ENCODE measurements around the gene DEDD2. TPM values are rescaled to one million over a fixed set of nuclear protein-coding genes. Genes with fewer than 3 reads are reported as not detected.
"Not testable (repeated sequence)": the region's sequence is repeated elsewhere in the genome, so short reads cannot be mapped to it uniquely, and the experiment has no call there.

Gene DEDD2
- 100 to 1,000 TPM in 1 of 6 donors, 10 to 100 TPM in 5; 38.6 to 154 (median 51.2) TPM for total RNA-seq

DNA sequence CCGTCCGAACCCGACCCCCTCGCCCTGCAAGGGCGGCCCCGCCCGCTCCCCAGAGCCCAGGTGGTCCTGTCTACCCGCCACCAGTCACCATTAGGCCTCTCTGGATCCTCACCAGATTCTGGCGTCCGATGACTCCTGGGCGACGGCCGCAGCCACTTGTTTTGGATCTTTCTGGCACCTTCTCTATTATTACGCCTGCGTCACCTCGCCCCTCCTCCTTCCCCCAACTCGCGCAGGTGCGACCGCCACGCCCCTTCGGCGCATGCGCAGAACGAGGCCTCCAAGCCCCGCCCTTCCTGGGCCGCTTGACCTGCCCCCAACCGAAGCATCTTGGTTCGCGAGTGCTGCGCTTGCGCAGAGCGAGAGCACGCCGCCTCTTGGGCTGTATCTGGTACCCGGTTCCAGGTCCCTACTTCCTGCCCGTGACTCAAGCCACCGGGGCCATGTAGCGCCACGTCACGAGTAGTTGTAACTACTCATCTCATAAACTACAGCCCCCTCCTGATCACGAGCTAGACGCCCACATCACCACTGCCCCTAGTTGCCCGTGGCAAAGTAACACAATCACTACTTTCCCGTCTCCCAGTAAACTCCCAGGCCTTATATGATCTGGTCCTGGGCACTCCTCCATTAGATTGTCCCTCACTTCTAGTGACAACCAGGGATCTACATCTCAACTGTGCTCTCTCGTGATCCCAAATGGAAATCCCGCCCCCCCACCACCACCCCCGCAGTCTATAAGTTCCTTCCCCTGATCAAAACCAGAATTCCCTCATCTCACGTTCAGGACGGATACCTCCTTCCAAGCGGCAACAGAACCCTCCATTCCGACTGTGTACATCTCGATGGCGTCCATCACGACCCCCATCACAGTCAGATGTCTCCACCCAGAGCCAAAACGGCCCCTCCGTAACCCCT lies at the start of gene DEDD2:
Gene DEDD2, minus strand, starts transcription at position 158 of the 918 bp plus-strand sequence. CDS start 670 bp downstream, outside the sequence.
- Histone ChIP-seq H3K27me3 (no peaks in the 10 kb centered on the region), H3K4me3 (peak within 1 kb of the TSS; percentile 67 to 91 (median 72)), H3K9me3 (no peaks in the 10 kb centered on the region), H3K27ac (peak within 1 kb of the TSS; percentile 84 to 97 (median 92)), H3K36me3 (peaks cover 6 to 23% (median 10%) of the 10 kb centered on the region in 4 donors), H3K4me1 (peaks cover 31 to 67% (median 52%) of the 10 kb centered on the region in 4 donors)
- WGBS, 2 donors, result 18 to 33% methylated on average over 34 to 55 of the region's 57 CpGs
- ATAC-seq (ENCODE audit: low FRiP score in 2 of 2) (peak; percentile 92 to 94), DNase-seq (peak; percentile 99 to 100)
- TF ChIP-seq POLR2A (IDR thresholded peaks at IDR 0.05), result peak in 3 of 4 donors; percentile 59 to 96 (median 91)
- TF ChIP-seq EP300 (IDR thresholded peaks at IDR 0.05), result peak in 1 of 4 donors; percentile 61
- TF ChIP-seq, protein P1, sequence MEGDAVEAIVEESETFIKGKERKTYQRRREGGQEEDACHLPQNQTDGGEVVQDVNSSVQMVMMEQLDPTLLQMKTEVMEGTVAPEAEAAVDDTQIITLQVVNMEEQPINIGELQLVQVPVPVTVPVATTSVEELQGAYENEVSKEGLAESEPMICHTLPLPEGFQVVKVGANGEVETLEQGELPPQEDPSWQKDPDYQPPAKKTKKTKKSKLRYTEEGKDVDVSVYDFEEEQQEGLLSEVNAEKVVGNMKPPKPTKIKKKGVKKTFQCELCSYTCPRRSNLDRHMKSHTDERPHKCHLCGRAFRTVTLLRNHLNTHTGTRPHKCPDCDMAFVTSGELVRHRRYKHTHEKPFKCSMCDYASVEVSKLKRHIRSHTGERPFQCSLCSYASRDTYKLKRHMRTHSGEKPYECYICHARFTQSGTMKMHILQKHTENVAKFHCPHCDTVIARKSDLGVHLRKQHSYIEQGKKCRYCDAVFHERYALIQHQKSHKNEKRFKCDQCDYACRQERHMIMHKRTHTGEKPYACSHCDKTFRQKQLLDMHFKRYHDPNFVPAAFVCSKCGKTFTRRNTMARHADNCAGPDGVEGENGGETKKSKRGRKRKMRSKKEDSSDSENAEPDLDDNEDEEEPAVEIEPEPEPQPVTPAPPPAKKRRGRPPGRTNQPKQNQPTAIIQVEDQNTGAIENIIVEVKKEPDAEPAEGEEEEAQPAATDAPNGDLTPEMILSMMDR (IDR thresholded peaks at IDR 0.05), result peak in 1 of 6 experiments; percentile 42
- peak; percentile 78 to 94 for TF ChIP-seq POLR2AphosphoS5 (IDR thresholded peaks at IDR 0.05)

GRCh38 chr19:42266928-42267603 lies 49.6 kb upstream of the DEDD2 start:
- peak in 1 of 2 donors; percentile 21 for DNase-seq
- not testable (repeated sequence) for ATAC-seq (ENCODE audit: low FRiP score in 2 of 2)

DNA sequence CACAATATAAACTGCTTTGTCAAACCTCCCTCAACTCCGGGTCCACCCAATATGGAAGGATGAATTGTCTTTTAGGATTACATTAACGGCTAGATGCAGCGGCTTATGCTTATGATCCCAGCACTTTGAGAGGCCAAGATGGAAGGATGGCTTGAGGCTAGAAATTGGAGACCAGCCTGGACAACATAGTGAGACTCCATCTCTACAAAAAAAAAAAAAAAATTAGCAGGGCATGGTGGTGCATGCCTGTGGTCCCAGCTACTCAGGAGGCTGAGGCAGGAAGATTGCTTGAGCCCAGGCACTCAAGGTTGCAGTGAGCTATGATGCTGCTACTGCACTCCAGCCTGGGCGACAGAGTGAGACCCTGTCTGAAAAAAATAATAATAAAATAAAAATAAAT lies 48.6 kb upstream of the DEDD2 start:
- WGBS, 2 donors, result 93% methylated on average over 4 of the region's 4 CpGs
- not testable (repeated sequence) for H3K4me3 ChIP-seq; H3K36me3 ChIP-seq; H3K9me3 ChIP-seq; H3K27me3 ChIP-seq; H3K27ac ChIP-seq; DNase-seq; ATAC-seq (ENCODE audit: low FRiP score in 2 of 2)
- peaks cover 18 to 26% (median 21%) of the 10 kb centered on the region in 4 donors for H3K4me1 ChIP-seq

More at GRCh38 chr19:42266928-42267603, 49.6 kb upstream of the DEDD2 start:
- not testable (repeated sequence) for H3K9me3 ChIP-seq, H3K36me3 ChIP-seq, H3K4me3 ChIP-seq, H3K27me3 ChIP-seq
- H3K27ac ChIP-seq, result peak overlapping the region in 1 of 4 donors; percentile 98
- WGBS, 2 donors, result 93 to 94% methylated on average over 25 of the region's 25 CpGs
- peaks cover 23 to 35% (median 27%) of the 10 kb centered on the region in 4 donors for H3K4me1 ChIP-seq

DNA sequence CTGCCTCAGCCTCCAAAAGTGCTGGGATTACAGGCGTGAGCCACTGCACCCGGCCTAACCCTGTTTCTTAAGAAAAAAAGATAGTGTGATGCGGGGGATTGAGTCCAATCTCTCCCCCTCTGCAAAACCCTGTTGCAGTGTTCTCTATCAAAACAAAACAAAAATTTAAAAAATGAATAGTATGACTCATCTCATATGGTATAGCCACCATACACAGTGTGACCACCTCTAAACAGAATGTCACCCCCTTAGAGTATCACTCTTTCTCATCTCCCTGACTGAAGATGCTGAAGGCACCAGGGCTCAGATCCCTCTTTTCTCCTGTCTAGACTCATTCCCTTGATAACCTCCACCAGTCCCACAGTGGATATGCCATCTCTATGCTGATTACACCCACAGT lies 44.3 kb upstream of the DEDD2 start:
- TF ChIP-seq EP300 (IDR thresholded peaks at IDR 0.05) (no peak), POLR2AphosphoS5 (IDR thresholded peaks at IDR 0.05) (no peak), POLR2A (IDR thresholded peaks at IDR 0.05) (no peak)
- TF ChIP-seq, protein P1 (IDR thresholded peaks at IDR 0.05), result no peak
- DNase-seq (no peak), ATAC-seq (ENCODE audit: low FRiP score in 2 of 2) (no peak)
- WGBS, 2 donors, result 91 to 94% methylated on average over 3 of the region's 3 CpGs
- Histone ChIP-seq H3K4me3 (no peak overlapping the region), H3K36me3 (no peaks in the 10 kb centered on the region), H3K27me3 (no peaks in the 10 kb centered on the region), H3K9me3 (no peaks in the 10 kb centered on the region), H3K27ac (no peak overlapping the region), H3K4me1 (peaks cover 0 to 1% (median under 1%) of the 10 kb centered on the region in 4 donors)

- not testable (repeated sequence) for H3K27me3 ChIP-seq; H3K4me3 ChIP-seq; H3K9me3 ChIP-seq; H3K36me3 ChIP-seq; H3K27ac ChIP-seq; DNase-seq; ATAC-seq (ENCODE audit: low FRiP score in 2 of 2)
- WGBS, 2 donors, result 81 to 82% methylated on average over 3 of the region's 3 CpGs
- H3K4me1 ChIP-seq, result peaks cover 11 to 21% (median 17%) of the 10 kb centered on the region in 4 donors
These were observed 40.4 kb upstream of the DEDD2 start for GRCh38 chr19:42257842-42258241.

All from upper lobe of left lung (tissue), 6 donors.